ENCODE data around the gene ARL8A.
"Not testable (repeated sequence)": the region's sequence is repeated elsewhere in the genome, so short reads cannot be mapped to it uniquely, and the experiment has no call there.

- not testable (repeated sequence) for TF ChIP-seq GATA1 (IDR thresholded peaks at IDR 0.05; ENCODE audit: low read depth, low read length)
- TF ChIP-seq POLR2A (IDR thresholded peaks at IDR 0.05; ENCODE audit: low read length) = peak; percentile 4
Observed at GRCh38 chr1:202145744-202146140, 1.2 kb upstream of the ARL8A start.

Measured in erythroblast (primary cell).